LNCaP clone FGC (cell line): ENCODE results near the gene SLC25A29.
"Not testable (repeated sequence)": the region's sequence is repeated elsewhere in the genome, so short reads cannot be mapped to it uniquely, and the experiment has no call there.

Experiments used
- DNase-seq: peaks from one replicate; pipeline ENCODE4 v3.0.0-alpha.2; 2011; ENCODE audit warnings: low read depth
- H3K4me3 ChIP-seq: 2 replicates; pipeline ENCODE4 v1.5.1; 2011; ENCODE audit warnings: mild to moderate bottlenecking, low read depth, low read length, control low read depth
- TF ChIP-seq, protein P1 (sequence below): IDR thresholded peaks from 2 replicates; pipeline ENCODE4 v1.5.1; 2012; ENCODE audit warnings: mild to moderate bottlenecking; ENCODE audit not compliant: control insufficient read depth, insufficient read depth; ENCODE audit errors: extremely low read depth

SLC25A29 gene

GRCh38 chr14:100320157-100320856 is 14.1 kb upstream of the SLC25A29 start:
- H3K4me3 ChIP-seq = no peak overlapping the region
- no peak for DNase-seq
- TF ChIP-seq, protein P1, sequence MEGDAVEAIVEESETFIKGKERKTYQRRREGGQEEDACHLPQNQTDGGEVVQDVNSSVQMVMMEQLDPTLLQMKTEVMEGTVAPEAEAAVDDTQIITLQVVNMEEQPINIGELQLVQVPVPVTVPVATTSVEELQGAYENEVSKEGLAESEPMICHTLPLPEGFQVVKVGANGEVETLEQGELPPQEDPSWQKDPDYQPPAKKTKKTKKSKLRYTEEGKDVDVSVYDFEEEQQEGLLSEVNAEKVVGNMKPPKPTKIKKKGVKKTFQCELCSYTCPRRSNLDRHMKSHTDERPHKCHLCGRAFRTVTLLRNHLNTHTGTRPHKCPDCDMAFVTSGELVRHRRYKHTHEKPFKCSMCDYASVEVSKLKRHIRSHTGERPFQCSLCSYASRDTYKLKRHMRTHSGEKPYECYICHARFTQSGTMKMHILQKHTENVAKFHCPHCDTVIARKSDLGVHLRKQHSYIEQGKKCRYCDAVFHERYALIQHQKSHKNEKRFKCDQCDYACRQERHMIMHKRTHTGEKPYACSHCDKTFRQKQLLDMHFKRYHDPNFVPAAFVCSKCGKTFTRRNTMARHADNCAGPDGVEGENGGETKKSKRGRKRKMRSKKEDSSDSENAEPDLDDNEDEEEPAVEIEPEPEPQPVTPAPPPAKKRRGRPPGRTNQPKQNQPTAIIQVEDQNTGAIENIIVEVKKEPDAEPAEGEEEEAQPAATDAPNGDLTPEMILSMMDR = no peak

DNA sequence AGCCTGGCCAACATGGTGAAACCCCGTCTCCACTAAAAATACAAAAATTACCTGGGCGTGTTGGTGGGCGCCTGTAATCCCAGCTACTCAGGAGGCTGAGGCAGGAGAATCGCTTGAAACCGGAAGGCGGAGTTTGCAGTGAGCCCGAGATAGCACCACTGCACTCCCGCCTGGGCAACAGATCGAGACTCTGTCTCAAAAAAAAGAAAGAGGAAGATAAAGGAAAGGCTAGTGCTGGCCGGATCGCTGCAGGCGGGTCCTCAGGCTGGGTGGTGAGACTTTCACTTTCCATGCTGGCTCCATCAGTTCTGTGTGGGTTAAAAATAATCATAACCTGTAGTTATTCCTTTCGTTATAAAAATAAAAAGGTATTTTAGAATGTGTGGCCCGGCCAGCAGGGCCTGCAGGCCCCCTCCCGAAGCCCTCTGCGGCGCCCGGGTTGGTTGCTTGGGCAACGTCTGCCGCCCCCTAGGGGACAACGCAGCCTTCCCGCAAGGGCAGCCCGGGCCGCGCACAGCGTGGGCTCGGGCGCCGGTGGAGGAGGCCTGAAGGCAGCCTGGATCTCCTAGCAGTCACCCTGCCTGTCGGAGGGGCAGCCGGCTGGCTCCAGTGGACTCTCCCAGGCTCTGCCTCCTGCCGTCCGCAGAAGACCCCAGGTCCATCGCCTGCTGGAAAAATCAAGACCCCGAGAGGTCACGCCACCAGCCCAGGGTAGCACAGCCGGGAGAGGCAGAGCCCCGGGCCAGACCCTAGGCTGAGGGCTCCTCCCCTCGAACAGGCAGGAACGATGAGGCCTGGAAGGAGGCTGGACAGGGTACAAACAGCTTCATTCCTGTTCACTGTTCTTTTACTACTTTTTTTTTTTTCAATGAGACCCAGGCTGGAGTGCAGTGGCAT is 11.9 kb upstream of the SLC25A29 start:
- TF ChIP-seq, protein P1 = no peak
- no peak for DNase-seq
- H3K4me3 ChIP-seq = no peak overlapping the region

- TF ChIP-seq, protein P1 = no peak
- no peak overlapping the region for H3K4me3 ChIP-seq
These were observed 11.1 kb upstream of the SLC25A29 start for GRCh38 chr14:100317389-100317788.

DNA sequence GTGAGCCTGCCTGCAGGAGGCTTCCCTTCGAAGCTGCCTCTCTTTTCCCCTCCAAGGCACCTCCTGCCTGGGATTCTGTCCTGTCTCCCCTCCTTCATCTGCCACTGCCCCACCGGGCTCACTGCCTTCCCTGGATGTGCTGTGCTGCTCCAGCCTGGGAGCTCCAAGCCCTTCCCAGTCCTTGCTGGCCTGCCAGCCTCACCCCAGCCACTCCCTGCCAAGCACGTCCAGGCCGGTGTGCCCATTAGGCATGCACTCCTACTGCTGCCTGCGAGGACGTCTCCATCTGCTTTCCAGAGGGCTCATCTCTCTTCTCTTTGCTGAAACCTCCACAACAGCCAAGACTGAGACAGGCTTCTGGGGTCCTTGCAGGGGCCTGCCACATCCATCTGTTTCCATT is 8.5 kb upstream of the SLC25A29 start:
- no peak overlapping the region for H3K4me3 ChIP-seq
- DNase-seq = no peak
- TF ChIP-seq, protein P1 = no peak

More at GRCh38 chr14:100317389-100317788, 11.1 kb upstream of the SLC25A29 start:
- DNase-seq = no peak

- TF ChIP-seq, protein P1 = no peak
- no peak overlapping the region for H3K4me3 ChIP-seq
- DNase-seq = no peak
These were observed 7.4 kb upstream of the SLC25A29 start for GRCh38 chr14:100313464-100314230.

DNA sequence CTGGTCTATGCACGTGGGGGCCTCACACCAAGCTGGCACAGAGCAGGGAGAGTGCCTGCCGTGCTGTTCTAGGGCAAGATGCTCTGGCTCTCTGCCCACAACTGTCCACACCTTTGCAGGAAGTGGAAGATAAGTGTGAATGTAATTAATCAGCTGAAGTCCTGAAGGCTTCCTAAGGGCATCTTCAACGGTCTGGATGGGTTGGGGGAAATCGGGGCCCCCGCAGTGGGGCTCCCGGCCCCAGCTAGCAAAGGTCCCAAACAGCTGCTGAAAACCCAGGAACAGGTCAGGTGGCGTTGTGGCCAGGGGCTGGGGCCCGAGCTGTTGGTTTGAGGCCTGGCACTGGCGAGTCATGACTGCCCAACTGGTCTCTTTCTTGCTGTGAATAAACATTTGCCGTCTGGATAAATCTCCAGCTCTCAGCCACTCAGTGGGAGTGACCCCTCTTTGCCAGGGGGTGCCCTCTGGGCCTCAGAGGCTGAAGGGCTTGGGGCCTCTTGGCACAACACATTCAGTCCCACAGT is 6.7 kb upstream of the SLC25A29 start:
- H3K4me3 ChIP-seq = no peak overlapping the region
- DNase-seq = no peak
- TF ChIP-seq, protein P1 = no peak

- not testable (repeated sequence) for H3K4me3 ChIP-seq, DNase-seq
These were observed 6.0 kb upstream of the SLC25A29 start for GRCh38 chr14:100312110-100312876.
